DMS53 treated with DMSO at 0.1 percent for 48 hours (cell line): ENCODE data around the gene C4A.
"Not testable (repeated sequence)": the region's sequence is repeated elsewhere in the genome, so short reads cannot be mapped to it uniquely, and the experiment has no call there.

Experiments used
- DNase-seq: peaks from one replicate; lab custom pipeline; 2025; ENCODE audit not compliant: unreplicated experiment; lab: John Stamatoyannopoulos, UW

Gene C4A

DNA sequence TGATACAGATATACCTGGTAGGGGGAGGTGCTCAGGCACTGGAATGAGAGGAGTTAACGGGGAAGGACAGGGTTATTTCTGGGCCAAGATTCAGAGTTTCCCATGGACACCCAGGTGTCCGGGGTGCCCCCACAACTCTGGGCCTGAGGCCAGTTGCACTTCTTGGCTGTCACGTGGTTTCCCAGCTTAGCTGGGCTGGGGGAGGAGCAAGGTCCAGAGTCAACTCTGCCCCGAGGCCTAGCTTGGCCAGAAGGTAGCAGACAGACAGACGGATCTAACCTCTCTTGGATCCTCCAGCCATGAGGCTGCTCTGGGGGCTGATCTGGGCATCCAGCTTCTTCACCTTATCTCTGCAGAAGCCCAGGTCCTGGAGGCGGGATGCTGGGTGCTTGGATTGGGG lies 32.7 kb downstream of the C4A start, which contains the start of gene C4B:
Gene C4B (plus strand): TSS at position 249 of the 400 bp plus-strand sequence. CDS start 51 bp downstream, at position 300.
- DNase-seq, result not testable (repeated sequence)

DNA sequence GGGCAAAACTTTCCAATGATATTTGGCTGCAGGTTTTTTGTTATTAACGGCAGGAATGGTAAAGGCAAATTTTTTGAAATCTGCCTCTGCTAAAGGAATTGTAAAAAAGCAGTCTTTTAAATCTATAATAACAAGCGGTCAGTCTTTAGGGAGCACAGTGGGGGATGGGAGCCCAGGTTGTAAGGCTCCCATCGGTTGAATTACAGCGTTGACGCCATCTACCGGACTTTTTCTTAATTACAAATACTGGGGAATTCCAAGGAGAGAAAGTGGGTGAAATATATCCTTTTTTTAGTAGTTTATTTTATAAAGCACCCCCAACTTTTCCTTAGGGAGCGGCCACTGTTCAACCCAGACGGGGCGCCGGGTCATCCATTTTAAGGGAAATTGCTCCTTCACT lies 40.2 kb downstream of the C4A start:
- not testable (repeated sequence) for DNase-seq

DNA sequence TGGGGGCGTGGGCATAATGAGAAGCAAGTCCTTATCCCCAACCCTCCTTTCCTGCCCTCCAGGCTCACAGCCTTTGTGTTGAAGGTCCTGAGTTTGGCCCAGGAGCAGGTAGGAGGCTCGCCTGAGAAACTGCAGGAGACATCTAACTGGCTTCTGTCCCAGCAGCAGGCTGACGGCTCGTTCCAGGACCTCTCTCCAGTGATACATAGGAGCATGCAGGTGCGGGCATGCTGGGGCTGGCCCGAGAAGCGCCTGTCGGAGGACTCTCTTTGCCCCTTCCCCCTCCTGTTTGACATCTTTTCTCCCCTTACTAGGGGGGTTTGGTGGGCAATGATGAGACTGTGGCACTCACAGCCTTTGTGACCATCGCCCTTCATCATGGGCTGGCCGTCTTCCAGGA lies 46.8 kb downstream of the C4A start:
- not testable (repeated sequence) for DNase-seq

- not testable (repeated sequence) for DNase-seq
Measured at GRCh38 chr6:32029553-32029952, 47.7 kb downstream of the C4A start.

GRCh38 chr6:32035283-32036013 lies 53.6 kb downstream of the C4A start:
- DNase-seq, result not testable (repeated sequence)

DNA sequence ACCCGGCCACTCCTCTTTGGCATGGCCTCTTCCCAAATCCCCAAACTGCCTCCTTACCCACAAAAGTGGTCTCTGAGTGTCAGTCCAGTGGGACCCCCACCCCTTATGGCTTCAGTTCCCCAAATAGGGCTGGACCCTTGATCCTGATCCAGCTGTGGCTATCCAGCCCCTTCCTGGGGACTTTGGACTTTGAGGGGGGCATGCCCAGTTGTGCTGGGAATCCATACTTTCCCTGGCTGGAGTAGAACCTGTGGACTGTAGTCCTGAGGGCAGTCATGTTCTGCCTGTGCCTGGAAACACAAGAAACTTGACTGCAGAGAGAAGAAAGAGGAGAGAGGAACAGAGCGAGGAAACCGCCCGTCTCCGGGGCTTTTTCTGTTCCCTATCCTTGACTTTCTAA lies 55.3 kb downstream of the C4A start:
- DNase-seq, result not testable (repeated sequence)

DNA sequence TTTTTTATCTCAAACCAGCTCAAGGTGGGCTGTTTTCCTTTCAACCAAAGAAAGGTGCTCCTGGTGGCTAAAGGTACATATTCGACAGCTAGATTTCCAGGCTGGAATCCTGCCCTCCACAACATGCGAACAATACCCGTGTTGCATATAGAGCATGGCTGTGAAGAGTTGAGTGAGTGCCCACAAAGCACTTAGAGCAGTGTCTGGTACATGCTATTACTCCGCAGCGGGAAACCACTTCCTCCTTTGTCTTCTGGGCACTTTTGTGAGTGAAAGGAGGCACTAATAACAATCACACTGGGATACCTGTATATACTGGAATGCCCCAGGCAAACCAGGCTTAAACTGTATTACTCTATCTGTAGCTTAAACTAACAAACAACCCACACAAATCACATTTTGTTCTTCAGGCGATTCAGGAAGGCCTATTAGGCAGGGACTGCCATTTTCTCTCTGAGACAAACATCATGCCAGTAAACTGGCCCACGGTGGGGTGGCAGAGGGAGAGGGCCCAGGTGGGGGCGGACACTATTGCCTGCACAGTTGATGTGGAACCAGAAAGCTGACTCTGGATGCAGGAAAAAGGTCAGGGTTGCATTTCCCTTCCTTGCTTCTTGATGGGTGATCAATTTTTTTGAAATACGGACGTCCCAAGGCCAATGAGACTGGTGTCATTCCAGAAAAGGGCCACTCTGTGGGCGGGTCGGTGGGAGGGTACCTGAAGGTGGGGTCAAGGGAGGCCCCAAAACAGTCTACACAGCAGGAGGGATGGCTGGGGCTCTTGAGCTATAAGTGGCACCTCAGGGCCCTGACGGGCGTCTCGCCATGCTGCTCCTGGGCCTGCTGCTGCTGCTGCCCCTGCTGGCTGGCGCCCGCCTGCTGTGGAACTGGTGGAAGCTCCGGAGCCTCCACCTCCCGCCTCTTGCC lies 56.0 kb downstream of the C4A start, which contains the start of gene CYP21A2:
Gene CYP21A2 (plus strand): TSS at position 818 of the 927 bp plus-strand sequence. CDS start 8 bp downstream, at position 826.
- DNase-seq, result not testable (repeated sequence)

DNA sequence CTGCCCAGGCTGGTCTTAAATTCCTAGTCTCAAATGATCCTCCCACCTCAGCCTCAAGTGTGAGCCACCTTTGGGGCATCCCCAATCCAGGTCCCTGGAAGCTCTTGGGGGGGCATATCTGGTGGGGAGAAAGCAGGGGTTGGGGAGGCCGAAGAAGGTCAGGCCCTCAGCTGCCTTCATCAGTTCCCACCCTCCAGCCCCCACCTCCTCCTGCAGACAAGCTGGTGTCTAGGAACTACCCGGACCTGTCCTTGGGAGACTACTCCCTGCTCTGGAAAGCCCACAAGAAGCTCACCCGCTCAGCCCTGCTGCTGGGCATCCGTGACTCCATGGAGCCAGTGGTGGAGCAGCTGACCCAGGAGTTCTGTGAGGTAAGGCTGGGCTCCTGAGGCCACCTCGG lies 57.0 kb downstream of the C4A start:
- DNase-seq, result not testable (repeated sequence)

DNA sequence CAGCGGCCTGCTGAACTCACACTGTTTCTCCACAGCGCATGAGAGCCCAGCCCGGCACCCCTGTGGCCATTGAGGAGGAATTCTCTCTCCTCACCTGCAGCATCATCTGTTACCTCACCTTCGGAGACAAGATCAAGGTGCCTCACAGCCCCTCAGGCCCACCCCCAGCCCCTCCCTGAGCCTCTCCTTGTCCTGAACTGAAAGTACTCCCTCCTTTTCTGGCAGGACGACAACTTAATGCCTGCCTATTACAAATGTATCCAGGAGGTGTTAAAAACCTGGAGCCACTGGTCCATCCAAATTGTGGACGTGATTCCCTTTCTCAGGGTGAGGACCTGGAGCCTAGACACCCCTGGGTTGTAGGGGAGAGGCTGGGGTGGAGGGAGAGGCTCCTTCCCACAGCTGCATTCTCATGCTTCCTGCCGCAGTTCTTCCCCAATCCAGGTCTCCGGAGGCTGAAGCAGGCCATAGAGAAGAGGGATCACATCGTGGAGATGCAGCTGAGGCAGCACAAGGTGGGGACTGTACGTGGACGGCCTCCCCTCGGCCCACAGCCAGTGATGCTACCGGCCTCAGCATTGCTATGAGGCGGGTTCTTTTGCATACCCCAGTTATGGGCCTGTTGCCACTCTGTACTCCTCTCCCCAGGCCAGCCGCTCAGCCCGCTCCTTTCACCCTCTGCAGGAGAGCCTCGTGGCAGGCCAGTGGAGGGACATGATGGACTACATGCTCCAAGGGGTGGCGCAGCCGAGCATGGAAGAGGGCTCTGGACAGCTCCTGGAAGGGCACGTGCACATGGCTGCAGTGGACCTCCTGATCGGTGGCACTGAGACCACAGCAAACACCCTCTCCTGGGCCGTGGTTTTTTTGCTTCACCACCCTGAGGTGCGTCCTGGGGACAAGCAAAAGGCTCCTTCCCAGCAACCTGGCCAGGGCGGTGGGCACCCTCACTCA lies 57.7 kb downstream of the C4A start:
- DNase-seq, result not testable (repeated sequence)

DNA sequence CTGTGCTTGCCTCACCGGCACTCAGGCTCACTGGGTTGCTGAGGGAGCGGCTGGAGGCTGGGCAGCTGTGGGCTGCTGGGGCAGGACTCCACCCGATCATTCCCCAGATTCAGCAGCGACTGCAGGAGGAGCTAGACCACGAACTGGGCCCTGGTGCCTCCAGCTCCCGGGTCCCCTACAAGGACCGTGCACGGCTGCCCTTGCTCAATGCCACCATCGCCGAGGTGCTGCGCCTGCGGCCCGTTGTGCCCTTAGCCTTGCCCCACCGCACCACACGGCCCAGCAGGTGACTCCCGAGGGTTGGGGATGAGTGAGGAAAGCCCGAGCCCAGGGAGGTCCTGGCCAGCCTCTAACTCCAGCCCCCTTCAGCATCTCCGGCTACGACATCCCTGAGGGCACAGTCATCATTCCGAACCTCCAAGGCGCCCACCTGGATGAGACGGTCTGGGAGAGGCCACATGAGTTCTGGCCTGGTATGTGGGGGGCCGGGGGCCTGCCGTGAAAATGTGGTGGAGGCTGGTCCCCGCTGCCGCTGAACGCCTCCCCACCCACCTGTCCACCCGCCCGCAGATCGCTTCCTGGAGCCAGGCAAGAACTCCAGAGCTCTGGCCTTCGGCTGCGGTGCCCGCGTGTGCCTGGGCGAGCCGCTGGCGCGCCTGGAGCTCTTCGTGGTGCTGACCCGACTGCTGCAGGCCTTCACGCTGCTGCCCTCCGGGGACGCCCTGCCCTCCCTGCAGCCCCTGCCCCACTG lies 58.6 kb downstream of the C4A start:
- DNase-seq, result not testable (repeated sequence)

GRCh38 chr6:32041050-32041321 lies 59.1 kb downstream of the C4A start:
- not testable (repeated sequence) for DNase-seq

DNA sequence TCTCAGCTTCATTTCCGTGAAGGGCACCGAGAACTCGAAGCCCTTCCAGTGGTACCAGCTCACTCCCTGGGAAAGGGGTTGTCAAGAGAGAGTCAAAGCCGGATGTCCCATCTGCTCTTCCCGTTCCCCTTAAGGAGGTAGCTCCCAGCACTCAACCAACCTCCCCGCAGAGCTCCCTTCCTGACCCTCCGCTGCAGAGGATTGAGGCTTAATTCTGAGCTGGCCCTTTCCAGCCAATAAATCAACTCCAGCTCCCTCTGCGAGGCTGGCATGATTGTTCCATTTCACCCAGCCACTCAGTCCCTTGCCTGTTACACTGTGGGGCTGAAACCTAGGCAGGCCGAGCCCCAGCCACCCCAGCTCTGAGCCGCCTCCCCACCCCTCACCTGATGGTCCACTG lies 59.5 kb downstream of the C4A start:
- not testable (repeated sequence) for DNase-seq

DNA sequence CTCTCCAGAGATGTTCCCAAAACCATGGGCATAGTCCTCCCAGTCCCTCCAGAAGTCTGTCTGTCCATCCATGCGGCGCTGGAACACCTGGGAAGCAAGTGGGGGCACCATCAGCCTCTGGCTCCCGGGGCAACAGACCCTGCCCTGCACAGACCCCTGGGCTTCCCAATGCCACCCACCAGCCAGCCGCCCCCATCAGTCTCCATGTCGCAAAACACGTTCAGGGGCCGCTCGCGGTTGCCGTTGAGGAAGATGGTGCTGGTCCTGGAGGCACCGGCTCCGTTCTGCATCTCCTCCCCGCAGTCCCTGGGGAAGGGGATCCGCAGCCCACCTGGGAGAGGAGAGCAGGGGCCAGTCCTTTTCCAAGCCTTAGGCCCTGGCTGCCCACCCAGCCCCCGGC lies 60.4 kb downstream of the C4A start:
- DNase-seq, result not testable (repeated sequence)

GRCh38 chr6:32043589-32044380 lies 61.9 kb downstream of the C4A start:
- DNase-seq, result not testable (repeated sequence)

DNA sequence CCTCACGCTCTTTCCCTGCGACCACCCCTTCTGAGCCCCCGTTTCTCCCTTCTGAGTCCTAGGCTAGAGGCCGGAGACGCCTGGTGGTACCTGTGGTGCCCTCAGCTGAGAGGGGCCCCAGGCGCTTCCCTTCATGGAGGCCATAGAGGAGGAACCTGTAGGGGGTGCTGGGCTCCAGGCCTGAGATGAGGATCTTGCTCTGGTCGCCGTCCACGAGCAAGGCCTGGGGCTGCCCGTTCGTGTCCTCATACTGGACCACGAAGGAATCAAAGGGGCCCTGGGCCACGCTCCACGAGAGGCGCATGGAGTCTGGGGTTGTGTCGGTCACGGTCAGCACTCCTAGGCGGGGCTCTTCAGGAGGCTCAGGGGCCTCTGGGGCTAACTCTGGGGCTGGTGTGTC lies 63.1 kb downstream of the C4A start:
- DNase-seq, result not testable (repeated sequence)

DNA sequence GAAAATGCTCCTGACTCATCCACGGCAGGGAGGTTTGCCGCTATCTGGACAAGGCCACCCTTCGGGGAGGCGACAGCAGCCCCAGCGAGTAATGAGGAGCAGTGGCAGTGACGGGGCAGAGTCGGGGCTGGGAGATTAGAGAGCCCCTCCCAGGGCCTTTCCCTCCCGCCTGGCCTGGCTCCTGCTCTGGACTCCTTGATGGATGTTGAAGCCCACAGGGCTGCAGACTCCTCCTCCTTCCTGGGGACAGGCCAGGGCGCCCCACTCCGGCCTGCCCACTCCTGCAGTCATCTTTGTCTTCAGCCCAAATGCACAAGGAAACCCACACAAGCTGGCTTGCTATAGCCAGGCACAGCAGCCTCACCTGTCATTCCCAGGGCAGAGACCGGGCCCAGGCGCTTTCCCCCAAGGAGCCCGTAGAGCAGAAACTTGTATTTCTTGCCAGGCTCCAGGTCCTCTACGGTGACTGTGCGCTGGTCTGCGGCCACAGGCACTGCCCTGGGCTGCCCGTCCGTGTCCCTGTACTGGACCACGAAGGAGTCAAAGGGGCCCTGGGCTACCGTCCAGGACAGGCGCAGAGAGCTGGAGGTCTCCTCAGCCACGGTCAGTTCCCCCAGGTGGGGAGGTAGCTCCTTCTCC lies 64.1 kb downstream of the C4A start:
- no peak for DNase-seq

GRCh38 chr6:32046450-32047083 lies 64.7 kb downstream of the C4A start:
- no peak for DNase-seq

GRCh38 chr6:32047084-32047478 lies 65.2 kb downstream of the C4A start:
- DNase-seq, result no peak

DNA sequence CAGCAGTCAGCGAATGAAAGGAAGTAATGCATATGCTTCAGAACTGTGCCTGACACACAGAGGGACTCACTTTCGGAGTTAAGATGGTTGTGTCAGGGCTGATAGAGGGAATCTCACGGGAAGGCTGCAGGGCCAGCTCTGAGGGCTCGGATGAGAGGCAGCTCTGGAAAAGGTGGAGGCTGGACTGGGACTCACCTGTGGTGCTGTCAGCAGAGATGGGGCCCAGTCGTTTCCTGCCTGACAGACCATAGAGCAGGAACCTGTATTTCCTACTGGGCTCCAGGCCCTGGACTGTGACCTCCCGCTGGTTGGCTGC lies 65.6 kb downstream of the C4A start:
- DNase-seq, result no peak
